Measurements from ENCODE around the gene C5orf22.

The C5orf22 gene

DNA sequence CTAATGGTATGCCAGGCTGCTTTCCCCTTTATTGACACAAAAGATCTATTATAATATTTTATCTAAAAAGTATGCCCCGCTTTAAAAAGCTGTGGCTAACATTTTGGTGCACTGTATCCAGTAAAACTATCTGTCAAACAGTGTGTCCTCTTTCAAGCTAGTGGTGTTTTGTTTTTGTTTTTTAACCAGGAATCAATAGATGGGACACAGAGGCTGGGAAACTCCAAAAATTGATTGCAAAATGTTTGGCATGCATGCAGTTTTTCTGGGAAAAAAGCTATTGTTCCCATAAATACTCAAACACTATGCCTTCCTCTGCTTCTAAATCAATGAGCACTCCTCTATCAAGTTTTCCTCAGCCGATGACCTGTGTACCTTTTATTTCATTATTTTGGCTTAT is 72.5 kb downstream of the C5orf22 start:
- no peak for DNase-seq (ENCODE audit: low read depth in 2 of 2)

Data from stimulated activated CD4-positive, alpha-beta T cell treated with anti-CD3 and anti-CD28 coated beads, Interleukin-15, amount 100 ng/mL, for 48 hours (primary cell).